HL-60/S4 (cell line): Measurements from ENCODE around the gene LHPP.
"Not testable (repeated sequence)": the region's sequence is repeated elsewhere in the genome, so short reads cannot be mapped to it uniquely, and the experiment has no call there.

Experiments used
- in situ Hi-C: fragments of 300-500 bp; cut with MboI; formaldehyde crosslinking; loops from 2 replicates; pipeline ENCODE4 v1.14.3; 2022; ENCODE audit warnings: low sequenced_read_pairs

Gene LHPP

DNA sequence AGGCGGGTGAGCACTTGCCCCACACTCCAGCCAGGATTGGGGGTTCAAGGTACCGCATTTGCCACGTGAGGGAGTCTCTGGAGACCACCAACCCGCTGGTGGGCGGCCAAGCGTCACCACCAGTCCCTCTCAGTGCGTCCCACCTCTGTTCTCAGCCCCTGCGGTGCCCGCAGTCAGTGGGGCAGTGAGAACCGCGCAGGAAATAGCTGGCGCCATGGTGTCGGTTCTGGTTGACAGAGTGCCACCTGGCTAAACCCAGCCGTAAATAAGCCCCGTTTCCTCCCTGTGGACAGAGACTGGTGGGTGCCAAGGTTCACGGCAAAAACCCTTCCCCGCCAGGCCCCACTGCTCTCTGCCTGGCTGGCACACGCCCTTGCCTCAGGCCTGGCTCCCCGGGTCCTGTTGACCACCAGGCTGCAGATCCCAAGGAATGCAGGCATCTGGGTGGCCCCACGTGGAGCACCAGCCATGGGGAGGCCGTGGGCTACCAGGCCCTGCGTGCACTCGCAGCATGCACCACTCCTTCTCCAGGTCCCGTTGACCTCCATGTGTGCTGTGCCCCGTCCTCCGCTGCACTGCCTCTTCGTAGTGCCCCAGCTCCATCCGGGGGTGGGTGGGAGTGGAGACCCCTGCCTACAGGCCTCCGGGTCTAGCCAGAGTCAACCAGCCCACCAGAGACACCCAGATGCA, 140.0 kb downstream of the LHPP start:
- in situ Hi-C loops, result no loop called here

DNA sequence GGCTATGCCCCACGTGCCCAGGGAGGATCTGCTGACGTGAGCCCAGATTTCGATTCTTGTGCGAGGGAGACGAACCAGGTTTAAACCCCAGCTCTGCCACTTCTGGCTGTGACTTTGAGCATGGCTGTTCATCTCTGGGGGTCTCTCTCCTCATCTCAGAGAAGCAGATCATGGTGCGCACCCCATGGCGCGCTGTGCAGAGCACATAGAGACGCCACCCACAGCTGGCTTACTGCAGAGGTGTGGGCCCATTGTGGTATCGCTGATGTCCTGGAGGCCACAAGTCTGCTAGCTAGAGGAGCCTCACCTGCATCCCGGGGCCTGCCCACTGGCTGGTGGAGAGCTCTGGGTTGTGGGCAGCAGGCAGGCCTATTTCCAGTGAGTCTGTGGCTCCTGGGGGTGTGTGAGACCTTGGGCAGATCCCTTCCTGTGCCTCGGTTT, 140.5 kb downstream of the LHPP start:
- in situ Hi-C loops, result no loop called here

DNA sequence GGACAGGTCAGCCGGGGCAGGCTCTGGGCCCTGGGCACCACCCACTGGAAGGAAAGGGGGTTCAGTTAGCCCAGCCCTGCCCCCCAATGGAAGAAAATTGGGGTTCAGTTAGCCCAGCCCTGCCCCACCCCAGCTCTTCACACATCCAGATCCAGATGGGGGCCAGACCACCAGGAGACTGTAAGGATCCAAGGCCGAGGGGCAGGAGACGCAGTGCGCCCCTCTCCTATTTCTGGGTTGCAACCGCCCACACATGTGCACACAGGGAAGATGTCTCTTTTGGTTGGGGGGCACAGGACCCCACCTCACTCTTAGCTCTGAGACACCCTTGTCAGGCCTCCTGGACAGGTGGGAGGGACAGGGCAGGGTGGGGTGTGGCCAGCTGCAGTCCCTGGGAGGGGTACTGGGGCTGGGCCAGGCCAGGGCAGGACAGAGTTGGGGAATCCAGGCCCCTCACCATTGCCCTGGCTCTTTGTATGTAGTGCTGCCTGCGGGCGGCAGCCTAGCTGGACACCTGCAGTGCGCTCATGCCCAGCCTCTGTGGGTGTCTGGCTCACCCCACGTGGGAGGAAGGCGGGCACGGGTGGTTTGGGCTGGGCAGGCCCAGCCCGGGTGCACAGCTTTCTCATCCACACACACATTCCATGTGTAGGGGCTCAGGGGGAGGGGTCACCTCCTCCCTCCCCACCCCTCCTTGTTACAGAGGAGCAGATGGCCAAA, 141.2 kb downstream of the LHPP start:
- in situ Hi-C loops, result no loop called here

DNA sequence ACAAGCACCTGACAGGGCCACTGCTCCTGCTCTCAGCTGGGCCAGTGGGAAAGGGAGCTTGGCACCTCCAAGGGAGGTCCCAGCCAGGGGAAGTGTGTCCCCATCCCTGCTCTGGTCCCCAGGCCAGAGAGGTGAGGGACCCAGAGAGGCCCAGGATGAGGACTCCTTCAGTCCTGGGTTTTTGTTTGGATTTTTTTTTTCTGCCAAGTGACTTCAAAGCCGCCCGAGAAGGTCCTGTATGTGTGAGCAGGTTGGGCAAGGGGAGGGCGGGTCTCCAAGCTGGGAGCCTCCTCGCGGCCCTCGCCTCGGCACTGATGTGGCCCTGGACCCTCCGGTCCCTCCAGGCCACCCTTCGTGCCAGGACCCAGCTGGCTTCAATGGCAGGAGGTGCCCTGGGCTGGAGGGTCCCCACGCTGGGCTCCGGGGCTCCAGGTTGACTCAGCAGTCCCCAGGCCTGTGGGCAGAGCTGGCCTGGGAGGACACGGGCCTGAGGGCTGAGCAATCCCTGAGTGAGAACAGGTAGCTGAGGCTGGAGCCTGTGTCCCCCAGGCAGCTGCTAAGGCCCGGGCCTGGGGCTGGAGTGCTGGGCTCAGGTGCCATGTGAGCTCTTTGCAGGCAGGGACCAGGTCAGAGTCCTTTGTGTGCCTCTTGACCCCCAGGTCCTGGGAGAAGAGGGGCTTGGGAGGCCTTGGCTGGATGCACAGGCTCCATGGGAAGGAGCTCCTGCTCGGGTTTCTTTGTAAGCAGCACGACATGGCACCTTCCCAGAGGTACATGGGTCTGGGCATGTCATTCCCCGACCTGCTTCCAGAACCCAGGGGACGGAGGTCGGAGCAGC, 142.0 kb downstream of the LHPP start:
- in situ Hi-C loops, result no loop called here

DNA sequence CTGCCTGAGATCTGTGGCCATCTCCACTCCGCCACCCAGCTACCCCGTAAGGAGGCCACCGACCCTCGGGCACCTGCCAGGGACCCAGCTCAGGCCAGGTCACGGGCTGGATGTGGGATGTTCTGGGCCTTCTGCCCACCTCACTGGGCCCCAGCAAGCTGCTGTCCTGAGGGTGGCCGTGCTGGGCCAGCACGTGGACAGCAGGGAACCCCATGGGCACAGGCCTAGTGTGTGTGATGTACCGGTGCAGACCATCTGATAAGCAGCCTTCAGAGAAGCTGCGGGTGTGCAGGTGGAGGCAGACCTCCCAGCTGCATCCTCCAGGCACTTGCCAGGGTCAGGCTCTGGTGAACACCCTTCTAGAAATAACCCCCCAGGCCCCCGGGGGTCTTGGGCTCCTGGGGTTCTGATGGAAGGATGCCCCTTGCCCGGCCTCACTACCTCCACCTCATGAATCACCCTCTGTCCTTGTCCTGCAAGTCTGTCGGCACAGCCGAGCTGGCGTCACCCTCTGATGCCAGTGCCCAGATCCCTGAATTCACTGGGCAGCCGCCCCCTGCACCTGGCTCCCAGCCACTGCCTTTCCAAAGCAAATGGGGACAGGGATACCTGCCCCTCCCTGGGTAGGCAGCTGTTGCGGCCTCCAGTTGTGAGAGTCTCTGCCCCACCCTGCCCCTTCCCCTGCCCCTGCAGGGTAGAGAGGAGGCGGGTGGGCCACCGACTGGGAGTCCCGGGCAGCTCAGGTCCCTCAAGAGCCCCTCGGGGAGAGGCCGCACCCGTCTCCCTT, 142.8 kb downstream of the LHPP start:
- in situ Hi-C loops, result no loop called here

DNA sequence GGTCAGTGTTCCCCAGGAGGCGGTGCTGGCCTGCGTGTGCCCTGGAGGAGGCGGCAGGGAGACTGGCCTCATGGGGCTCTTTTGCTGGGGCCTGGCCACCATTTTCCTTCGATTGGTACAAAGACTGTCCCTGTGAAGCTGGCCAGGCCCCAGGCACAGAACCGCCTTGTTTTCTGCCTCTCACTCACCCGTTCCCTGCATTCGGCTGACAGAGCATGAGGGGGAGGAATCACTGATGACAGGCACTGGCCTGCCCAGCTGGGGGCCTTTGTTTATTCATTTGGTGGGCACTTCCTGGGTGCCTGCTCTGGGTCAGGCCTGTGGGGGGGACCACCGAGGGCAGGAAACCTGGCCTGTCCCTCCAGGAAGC, 143.4 kb downstream of the LHPP start:
- in situ Hi-C loops, result no loop called here

DNA sequence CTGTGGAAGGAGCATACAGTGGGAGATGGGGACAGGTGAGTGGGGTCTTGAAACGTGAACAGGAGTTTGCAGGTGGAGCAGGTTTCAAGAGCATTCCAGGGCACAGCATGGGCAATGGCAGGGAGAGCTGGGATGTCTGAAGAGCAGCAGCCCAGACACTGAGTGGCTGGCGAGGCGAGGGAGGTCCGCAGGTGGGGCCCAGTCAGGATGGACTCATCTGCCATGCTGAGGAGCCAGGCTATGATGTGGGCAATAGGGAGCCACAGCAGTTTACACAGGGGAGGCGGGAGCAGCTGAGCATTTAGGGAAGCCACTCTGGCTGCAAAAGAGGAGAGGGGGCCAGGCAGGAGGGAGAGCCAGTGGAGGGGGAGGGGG, 143.8 kb downstream of the LHPP start:
- in situ Hi-C loops, result no loop called here

DNA sequence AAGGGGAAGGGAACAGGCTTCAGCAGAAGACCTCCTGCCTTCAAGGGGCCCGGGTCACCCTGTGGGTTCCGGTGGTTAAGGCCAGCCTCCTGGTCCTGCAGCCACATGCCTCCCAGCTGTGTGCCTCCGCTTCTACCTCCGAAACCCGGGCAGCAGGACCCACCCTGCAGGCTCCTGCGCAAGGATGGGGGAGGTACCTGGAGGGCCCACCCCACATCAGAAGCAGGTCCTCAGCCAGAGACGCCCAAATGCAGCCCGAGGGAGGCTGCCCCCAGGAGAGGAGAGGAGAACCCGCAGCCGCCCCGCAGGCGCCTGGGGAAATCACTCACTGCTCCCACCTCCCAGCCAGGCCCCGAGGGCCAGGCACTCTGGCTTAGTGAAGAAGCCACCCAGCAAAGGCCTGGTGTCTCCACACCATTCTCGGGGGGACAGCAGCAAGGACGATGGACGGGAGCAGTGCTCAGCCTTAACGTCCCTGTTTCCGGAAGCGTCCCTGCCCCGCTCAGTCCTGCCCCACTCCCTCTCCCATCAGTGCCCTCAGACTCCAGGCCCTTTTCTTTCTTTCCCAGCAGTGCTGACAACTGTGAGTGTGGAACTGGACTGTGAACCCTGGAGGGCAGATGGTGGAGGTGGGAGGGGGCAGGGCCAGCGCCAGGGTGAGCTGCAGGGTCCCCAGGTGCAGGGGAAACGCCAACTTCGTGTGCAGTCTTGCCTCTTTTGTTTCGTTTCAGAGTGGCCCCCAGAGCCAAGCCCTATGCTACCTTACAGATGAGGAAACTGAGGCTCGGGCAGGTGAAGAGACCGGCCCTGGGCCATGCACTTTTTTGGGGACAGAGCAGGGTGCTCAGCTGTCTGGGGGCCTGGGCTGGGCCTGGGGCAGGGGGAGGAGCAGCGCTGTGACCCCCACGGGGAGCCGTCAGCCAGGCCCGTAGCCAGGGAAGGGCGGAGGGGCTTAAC, 144.5 kb downstream of the LHPP start:
- in situ Hi-C loops, result no loop called here

DNA sequence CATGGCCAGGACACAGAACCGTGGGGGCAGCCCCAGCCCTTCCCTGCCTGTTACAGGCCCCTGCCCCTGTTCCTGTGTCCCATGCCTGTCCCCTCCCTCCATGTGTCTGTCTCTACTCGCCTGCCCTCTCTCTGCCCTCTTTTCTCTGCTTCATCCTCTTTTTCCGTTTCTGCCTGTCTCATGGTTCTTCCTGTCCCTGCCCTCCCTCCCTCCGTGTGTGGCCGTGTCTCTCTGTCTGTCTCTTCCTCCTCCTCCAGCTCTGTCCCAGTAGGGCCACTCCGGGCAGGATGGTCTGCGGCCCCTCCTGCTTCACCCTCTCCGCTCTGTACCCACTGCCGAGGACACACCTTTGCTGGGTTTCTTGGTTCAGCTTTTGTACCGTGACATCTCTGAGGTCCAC, 145.2 kb downstream of the LHPP start:
- in situ Hi-C loops, result no loop called here

DNA sequence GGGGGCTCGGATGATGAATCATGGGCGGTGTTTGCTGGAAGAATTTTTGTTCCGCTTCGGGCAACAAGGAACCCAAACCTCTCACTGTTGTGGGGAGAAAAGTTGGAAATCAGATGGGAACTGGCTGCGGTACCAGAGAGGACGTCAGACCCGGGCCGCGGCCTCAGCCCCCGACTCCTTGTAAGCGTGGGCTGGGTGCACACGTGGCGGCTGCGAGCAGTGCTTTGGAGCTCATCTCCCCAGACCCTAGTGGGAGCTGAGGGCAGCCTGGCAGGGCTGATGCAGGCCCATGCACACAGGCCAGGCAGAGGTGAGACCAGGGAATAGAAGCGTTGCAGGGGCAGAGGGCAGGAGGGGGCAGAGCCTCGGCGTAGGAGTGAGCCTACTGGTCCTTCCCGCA, 146.1 kb downstream of the LHPP start:
- in situ Hi-C loops, result no loop called here

DNA sequence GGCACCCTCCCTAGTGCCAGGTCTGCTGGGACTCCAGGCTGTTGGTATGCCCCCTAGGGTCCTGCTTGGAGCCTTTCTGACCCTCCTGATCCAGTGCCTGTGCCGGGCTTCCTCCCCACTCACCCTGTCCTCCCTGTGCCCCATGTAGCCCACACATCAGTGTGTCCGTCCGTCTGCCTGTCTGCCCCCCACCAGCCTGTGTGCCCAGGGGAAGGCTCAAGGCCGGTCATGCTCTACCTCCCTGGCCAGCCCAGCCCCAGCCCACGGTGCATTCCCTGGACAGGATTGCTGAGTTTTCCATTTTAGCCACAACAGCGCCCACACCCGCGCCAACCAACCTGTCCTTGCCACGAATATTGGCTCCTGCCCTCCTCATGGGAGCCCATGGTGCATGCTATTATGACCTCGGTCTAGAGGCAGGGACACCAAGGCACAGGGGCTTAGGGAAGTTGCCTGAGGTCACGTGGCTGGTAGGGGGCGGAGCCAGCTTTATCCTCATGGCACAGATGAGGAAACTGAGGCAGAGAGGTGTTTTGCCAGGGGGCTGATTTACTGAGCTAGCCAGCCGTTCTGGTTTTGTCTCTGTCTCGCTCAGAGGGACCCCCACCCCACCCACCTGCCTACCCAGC, 146.6 kb downstream of the LHPP start:
- in situ Hi-C loops, result no loop called here

DNA sequence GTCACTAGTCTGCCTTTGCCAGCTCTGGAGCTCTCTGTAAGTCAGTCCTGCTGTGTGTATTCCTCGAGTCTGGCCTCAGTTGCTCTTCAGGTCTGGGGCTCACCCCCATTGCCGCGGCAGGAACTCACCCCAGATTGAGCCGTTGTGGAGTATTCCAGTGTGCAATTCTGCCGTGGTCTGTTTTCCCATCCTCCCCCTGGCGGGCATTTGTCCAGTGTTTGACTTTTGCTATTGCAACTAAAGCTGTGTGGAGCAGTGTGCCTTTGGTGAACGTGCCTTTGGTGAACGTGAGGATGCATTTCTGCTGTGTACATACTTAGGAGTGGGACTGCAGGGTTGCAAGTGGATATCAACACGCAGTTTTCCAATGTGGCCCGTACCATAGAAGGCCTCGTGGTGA, 148.1 kb downstream of the LHPP start:
- in situ Hi-C loops, result no loop called here

DNA sequence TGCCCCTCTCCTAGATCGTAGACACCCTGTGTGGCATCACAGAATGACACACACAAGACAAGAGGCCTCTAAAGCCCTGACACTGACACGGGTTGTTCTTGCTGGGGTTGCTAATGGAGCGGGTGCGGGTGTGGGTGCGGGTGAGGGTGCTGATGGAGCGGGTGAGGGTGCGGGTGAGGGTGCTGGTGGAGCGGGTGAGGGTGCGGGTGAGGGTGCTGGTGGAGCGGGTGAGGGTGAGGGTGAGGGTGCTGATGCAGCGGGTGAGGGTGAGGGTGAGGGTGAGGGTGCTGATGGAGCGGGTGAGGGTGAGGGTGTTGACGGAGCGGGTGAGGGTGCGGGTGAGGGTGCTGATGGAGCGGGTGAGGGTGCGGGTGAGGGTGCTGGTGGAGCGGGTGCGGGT, 148.6 kb downstream of the LHPP start:
- in situ Hi-C loops, result not testable (repeated sequence)

DNA sequence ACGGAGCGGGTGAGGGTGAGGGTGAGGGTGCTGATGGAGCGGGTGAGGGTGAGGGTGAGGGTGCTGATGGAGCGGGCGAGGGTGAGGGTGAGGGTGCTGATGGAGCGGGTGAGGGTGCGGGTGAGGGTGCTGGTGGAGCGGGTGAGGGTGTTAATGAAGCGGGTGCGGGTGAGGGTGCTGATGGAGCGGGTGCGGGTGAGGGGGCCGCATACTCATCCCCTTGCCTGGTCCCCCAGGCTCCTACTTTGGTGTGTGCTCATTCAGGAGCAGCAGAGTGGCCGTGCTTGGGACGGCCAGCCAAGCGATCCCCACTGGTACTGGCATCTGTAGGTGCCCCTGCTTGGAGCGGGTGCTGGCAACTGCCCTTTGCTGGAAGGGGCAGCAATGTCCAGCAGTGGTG, 149.2 kb downstream of the LHPP start:
- in situ Hi-C loops, result not testable (repeated sequence)

DNA sequence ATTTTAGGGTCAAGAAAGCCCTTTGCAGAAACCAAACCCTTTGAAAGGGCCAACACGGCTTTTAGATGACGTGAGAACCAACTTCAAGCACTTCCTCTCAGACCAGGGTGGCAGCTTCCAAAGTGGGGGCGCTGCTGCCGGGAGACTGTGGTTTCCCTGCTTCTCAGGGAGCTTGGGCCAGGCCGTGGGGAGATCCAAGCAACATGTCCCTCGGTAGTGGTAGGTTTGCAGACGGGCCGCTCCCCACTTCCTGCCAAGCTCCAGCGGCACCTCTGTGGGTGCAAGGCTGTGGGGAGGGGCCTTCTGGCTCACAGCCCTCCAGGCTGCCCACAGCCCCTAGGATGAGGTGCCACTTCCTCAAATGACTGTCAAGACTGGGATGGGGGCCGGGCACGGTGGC, 150.1 kb downstream of the LHPP start:
- in situ Hi-C loops, result no loop called here

DNA sequence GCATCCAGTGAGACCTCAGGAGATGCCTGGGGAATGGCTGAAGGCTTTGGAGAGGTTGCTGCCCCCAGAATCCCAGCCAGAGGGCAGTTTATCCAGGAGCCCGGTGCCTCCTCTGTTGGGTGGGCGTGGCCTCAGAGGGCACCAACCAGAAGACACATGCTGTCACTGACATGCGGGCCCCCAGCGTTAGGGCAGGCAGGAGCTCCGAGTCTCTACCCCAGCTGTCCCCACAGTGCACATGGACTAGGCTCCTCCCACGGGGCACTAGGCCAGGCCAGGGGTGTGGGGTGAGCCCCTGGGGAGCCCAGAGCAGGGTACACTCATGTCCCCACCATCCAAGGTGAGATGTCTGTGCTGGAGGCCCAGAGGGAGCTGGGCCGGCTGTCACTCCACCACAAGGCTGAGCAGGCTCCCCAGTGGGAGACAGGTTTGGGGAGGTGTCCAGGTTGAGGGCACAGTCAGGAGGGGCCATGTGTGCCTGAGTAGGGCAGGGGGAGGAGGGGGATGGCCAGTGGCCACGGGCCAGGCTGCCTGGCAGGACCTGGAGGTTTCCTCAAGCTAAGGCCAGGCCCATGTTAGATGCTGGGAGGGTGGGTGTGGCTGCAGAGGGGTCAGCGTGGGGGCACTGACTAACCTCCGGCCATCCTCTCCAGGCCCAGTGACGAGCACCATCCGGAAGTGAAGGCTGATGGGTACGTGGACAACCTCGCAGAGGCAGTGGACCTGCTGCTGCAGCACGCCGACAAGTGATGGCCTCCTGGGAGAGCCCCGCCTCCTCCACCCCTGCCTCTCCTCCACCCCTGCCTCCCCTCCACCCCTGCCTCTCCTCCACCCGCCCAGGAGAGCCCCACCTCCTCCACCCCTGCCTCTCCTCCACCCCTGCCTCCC, 151.2 kb downstream of the LHPP start:
- in situ Hi-C loops, result no loop called here

DNA sequence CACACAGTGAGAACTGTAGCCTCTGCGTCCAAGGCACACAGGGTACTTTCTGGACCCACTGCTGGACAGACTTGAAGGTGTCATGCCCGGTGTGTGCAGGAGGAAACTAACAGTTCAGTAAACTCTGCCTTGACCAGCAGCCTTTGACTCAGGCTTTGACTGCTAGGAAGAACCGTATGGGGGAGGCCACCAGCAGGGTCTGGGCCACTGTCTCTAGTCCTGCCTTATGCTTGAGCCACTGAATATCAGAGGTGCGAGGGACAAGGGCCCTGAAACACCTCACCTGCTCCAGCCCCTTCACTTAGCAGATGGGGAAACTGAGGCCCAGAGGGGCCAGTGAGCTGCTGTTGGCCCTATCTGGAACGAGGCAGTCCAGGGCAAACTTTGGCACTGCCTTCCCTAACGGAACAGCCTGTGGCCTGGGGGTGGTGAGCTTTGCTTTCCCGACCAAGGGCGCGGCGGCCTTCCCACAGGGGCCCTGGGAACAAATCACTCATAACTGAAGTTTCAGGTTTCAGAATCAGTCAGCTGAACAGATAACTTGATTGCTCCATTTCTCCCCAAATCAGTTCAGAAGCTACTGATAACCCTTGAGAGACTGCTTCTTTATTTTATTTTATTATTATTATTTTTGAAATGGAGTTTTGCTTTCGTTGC, 152.5 kb downstream of the LHPP start:
- in situ Hi-C loops, result no loop called here

DNA sequence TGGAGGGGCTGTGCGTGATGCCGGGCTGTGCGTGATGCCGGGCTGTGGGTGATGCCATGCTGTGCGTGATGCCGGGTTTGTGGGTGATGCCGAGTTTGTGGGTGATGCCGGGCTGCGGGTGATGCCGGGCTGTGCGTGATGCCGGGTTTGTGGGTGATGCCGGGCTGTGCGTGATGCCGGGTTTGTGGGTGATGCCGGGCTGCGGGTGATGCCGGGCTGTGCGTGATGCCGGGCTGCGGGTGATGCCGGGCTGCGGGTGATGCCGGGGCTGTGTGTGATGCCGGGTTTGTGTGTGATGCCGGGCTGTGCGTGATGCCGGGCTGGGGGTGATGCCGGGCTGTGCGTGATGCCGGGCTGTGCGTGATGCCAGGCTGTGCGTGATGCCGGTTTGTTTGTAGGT, 153.6 kb downstream of the LHPP start:
- in situ Hi-C loops, result no loop called here
